IPS-NIHi11 (cell line): ENCODE results near the gene TMEM178B.

ENCODE experiments used
- DNase-seq: peaks from one replicate; pipeline ENCODE4 v3.0.0; 2012; ENCODE audit warnings: mixed read lengths, low spot score

Gene TMEM178B

GRCh38 chr7:141431140-141431479 lies 357.2 kb downstream of the TMEM178B start:
- no peak for DNase-seq

GRCh38 chr7:141431711-141432110 lies 357.8 kb downstream of the TMEM178B start:
- DNase-seq, result no peak

DNA sequence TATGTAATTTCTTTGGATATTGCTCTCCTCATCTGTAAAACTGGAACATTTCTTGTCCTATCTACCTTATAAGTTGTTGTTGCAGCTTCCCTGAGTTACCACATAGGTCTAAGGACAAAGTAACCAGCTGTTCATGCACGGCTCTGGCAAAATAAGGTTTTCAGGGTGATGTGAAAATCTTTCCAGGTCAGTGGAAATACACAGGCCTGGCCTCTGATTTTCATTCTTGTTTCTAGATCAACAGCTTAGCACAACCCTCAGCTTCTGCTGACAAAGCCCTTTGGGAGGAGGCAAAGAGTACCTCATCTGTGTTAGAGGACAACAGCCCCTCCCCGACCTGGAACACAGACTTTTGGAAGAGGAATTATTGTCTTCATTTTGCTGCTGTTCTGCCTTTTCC lies 359.8 kb downstream of the TMEM178B start:
- DNase-seq, result no peak

- DNase-seq, result no peak
Observed at GRCh38 chr7:141436139-141436538, 362.3 kb downstream of the TMEM178B start.

DNA sequence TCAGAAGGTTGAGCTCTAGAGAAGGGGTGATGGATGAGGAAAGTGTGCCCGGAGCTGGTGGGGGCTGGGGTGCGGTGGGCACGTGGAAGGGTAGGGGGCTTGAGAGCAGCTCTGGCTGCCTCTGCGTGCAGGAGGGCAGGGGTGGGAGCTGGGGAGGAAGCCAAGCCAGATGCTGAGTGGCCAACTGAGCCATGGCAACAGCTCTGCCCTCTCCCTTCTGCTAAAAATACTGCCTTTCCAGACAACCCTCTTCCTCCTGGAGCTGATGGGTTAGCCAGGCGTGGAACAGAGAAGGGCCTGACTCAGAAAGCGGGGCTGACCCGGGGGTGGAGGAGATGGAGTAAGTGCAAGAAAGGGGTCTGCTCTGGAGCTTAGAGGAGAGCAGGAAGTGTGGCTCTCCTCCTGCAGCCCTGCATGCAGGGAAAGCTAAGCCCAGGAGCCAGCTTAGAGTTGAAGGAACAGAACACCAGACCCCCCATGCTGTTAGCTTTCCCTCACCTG lies 362.8 kb downstream of the TMEM178B start:
- no peak for DNase-seq

DNA sequence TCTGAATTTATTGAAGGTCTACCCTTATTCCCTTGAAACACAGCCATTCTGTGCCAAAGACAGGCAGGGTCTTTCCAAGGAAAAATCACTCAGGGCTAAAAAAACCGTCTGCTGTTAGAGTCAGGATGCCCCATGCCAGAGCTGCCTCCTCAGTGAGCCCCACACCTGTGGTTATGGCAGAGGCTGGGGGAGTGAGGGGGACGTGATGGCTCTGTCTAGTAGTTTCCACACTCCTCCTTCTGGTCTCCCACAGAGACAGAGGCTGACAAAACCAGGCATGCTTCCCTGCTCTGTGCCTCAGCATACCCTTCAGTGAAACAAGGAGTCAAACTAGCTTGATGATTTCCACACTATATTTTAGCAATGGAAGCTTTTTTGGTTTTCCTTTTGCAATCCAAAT lies 365.3 kb downstream of the TMEM178B start:
- DNase-seq, result no peak

DNA sequence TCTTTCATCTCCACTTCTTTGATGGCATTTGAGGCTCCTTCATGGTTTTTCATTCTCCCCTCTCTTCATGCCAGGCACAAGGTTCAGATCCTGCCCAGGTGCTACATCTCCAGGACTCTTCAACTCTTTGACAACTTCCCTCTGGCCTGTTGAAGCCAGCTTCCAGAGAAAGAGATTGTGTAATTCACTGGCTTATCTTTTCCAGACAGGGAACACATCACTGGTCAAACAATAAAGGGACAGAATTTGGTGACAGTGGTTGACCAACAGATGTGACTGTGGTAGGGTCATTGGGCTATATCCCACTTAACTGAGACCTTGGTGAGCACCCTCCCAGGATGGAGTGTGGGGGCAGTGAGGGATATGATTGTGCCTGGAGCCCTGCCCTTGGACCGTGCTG lies 365.9 kb downstream of the TMEM178B start:
- DNase-seq, result no peak

DNA sequence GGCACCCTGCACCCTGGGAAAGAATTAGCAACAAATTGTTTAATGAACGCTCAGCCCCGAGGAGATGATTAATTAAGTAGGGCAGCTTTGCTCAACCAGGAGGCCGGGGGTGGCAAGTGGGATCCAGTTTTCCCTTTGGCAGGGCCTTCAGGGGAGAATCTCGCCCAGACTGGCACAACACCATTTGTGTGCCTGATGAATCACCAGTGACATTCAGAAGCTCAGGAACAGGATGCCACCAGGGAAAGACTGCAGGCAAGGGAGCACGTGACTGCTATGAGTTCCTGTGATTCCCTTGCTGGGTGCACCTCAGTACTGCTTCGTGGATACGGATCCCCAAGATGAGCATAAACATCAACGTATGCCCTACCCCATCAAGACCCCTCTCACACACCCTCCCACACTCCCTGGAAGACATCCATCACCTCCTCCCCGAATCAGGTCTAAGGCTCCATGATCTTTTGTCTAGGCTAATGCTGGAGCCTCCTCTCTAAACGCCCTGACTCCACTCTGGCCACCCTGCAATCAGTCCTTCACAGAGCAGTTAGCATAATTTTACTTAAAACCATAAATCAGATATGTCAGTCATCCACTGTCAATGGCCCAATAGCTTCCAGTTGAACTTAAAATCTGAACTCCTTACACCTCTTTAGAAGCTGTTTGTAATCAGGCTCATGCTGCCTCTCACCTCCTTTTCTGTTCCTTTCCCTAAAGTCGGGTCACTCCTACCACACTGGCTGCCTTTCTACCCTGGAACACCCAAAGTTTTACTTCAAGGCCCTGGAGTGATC lies 368.2 kb downstream of the TMEM178B start:
- DNase-seq, result no peak

- DNase-seq, result no peak
Observed at GRCh38 chr7:141442781-141443180, 368.9 kb downstream of the TMEM178B start.

- DNase-seq, result no peak
Observed at GRCh38 chr7:141444961-141445360, 371.1 kb downstream of the TMEM178B start.

GRCh38 chr7:141451232-141451631 lies 377.4 kb downstream of the TMEM178B start:
- no peak for DNase-seq

GRCh38 chr7:141452911-141453310 lies 379.0 kb downstream of the TMEM178B start:
- DNase-seq, result no peak

- DNase-seq, result no peak
Observed at GRCh38 chr7:141454338-141454737, 380.5 kb downstream of the TMEM178B start.

DNA sequence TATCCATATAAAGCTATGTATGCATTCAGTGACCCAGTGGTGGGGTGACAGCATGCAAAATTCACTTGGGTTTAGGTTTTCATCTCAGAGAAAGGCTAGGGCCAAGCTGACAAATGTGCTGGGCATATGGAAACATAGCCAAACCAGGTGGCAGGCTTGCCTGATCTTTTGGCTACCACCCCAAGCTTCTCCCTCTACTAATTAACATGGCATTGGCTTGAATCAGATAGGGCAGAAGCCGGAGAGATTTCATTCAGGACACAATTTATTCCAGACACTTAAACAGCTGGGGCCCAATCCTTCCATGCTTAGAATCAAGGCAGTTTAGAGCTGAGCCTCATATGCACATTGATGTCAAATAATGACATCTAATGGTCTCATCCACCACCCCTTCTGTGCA lies 381.9 kb downstream of the TMEM178B start:
- DNase-seq, result no peak

DNA sequence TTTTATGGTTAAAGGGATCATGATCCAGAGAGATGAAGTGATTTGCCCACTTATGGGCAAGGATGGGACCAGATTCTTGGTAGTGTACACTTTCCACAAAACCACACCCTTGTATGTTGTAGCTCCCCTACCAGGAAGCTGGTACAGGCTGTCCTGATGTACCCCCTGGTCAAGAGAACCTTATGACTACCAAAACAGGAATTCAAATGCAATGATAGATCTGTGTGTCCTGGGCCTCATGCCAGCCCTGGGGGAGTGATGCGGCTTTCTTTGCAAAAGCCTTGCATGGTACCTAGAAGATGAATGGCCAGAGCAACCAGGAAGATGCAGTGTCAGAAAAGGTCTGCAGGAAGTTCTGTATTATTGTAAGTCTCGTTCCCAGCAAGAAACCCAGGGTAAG lies 382.4 kb downstream of the TMEM178B start:
- no peak for DNase-seq

GRCh38 chr7:141456711-141457110 lies 382.8 kb downstream of the TMEM178B start:
- DNase-seq, result no peak

- DNase-seq, result no peak
Observed at GRCh38 chr7:141460781-141461715, 387.2 kb downstream of the TMEM178B start.

DNA sequence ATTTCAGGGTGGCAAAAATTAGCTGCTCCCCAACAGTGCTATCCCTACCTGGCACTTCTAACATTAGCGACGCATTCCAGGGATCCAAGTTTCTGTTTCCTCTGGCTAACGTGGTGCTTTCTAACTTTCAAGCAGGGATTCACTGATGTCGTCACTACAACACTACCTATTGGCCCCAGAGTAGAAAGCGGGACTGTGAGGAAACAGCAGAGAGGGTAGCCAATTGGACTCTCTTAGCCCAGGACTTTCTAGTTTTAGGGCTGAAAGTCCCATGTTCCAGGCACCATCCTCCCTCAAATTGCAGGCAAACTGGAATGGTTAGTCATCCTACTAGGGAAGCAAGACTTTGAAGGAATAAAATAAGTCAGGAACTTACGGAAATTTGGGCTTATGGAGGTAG lies 388.1 kb downstream of the TMEM178B start:
- no peak for DNase-seq

DNA sequence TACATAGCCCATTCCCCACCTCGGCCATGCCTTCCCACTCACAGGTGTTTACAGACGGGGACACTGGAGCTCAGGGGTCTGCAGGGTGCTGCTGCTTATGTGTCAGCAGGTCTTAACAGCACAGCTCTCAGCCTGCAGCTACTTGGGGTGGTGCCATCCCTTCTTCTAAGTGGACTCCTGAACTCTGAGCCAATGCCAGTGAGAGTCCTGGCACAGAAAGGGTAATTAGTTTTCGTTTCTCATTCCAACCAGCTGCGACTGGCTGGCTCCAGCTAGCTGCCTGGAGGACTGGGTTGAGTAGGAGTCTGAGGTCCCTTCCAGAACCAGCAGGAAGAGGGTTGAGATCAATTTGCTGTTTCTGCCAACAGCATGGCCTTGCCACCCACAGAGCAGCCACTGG lies 389.1 kb downstream of the TMEM178B start:
- DNase-seq, result no peak

DNA sequence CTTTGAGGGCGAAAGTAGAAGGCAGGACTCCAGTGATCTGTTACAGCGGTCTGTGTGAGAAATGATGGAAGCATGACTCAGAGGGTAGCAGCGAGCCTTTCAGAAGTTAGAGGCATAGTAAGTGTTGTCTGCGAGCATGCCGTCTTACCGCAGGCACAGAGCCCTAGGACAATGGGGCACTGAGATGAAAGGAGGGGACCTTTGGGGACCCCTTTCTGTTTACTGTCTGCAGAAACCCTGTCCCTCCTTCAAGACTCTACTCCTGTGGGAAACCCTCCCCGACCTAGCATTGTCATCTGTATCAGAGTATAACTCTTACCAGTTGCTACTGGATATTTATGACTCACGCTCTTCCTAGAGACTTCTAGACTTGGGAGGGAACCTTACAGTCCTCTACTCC lies 390.1 kb downstream of the TMEM178B start:
- DNase-seq, result no peak

DNA sequence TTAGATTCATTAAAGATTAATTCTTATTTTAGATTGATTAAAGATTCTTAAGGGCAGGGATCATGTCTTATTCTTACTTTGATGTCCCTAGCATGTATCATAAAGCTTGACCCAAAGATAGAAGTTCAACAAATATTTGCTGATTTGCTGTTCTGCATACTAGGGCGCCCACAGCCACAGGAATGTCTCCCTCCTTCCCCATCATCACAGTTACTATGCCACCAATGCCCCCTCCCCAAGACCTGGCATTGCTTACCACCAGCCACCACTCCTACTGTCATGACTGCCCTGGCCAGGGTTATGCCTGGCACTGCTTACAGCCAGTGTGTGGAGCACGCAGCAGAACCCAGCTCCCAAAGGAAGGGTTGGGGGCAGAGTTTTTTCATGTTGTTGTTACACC lies 390.7 kb downstream of the TMEM178B start:
- no peak for DNase-seq

- no peak for DNase-seq
Observed at GRCh38 chr7:141466151-141466904, 392.5 kb downstream of the TMEM178B start.
